Endothelial cell of umbilical vein (primary cell): Measurements from ENCODE around the gene CCDC196.

ENCODE experiments used
- POLR2A ChIP-seq: IDR thresholded peaks from 2 replicates; pipeline ENCODE4 v1.6.1; 2012; ENCODE audit warnings: low read depth, mild to moderate bottlenecking, control low read depth, low read length
- POLR2AphosphoS5 ChIP-seq: IDR thresholded peaks from 2 replicates; pipeline ENCODE4 v1.6.1; 2012; ENCODE audit warnings: low read depth, mild to moderate bottlenecking, control low read depth, low read length, moderate library complexity; ENCODE audit not compliant: insufficient read depth
- TF ChIP-seq, protein P1 (sequence below), 2 donors: IDR thresholded peaks; 1 replicate in 1 of 2; 2 replicates in 1 of 2; pipeline ENCODE4 v1.5.1; 2011; ENCODE audit warnings: low read length in 2 of 2, mild to moderate bottlenecking in 2 of 2, moderate library complexity in 2 of 2, control low read depth in 1 of 2, inconsistent platforms in 1 of 2, low read depth in 1 of 2; ENCODE audit not compliant: insufficient read depth in 1 of 2; ENCODE audit errors: extremely low read depth in 1 of 2

DNA sequence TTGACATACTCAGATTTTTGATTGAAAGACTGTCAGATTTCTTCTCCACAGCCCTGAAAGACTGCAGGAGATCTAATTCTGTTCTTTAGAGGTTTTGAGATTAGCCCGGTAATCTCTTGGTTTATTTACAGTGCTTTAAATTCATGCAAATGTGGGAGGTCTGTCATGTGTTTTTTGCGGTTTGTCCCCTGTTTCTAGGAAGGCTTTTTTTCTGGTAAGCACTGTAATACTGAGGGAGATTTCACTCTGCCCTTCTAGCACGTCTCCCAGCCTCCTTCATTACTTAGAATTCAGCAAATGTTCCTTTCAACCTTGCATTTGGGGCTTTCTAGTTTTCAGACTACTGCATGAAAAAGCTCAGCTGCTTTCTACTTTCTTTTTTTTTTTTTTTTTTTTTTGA is 52.9 kb downstream of the CCDC196 start:
- TF ChIP-seq, protein P1, sequence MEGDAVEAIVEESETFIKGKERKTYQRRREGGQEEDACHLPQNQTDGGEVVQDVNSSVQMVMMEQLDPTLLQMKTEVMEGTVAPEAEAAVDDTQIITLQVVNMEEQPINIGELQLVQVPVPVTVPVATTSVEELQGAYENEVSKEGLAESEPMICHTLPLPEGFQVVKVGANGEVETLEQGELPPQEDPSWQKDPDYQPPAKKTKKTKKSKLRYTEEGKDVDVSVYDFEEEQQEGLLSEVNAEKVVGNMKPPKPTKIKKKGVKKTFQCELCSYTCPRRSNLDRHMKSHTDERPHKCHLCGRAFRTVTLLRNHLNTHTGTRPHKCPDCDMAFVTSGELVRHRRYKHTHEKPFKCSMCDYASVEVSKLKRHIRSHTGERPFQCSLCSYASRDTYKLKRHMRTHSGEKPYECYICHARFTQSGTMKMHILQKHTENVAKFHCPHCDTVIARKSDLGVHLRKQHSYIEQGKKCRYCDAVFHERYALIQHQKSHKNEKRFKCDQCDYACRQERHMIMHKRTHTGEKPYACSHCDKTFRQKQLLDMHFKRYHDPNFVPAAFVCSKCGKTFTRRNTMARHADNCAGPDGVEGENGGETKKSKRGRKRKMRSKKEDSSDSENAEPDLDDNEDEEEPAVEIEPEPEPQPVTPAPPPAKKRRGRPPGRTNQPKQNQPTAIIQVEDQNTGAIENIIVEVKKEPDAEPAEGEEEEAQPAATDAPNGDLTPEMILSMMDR (IDR thresholded peaks at IDR 0.05; ENCODE audit: extremely low read depth in 1 of 2, insufficient read depth in 1 of 2, low read depth in 1 of 2, low read length in 2 of 2): no peak
- TF ChIP-seq POLR2A (no peak), POLR2AphosphoS5 (no peak)
